Measurements from ENCODE around the gene CRIP2. TPM values are rescaled to one million over a fixed set of nuclear protein-coding genes. Genes with fewer than 3 reads are reported as not detected.

The CRIP2 gene
- polyA plus RNA-seq, 1 donor (not counting 4 experiments of a cell fraction or from before 2014, with no cell fraction given): 4.8 TPM

DNA sequence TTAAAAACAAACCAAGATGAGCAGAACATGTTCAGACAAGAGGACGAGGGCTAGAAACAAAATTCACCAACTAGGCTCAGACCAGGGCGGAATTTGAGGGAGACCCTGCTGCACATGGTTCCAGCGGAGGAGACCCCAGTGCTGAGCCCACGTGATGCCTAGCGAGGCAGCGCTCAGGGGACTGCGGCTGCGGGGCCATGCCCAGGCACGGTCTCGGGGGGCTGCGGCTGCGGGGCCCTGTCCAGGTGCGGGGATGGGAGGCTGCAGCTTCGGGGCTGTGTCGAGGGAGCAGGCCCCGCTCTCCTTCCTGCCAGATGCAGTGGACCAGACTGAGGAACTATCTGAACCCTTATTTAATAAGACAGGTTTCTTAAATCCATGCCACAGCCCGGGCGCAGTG is 12.7 kb upstream of the CRIP2 start:
- Histone ChIP-seq H3K27ac (ENCODE audit: control insufficient read depth, insufficient read depth, low read length) (no peak overlapping the region), H2AFZ (ENCODE audit: control insufficient read depth, low read length) (no peak overlapping the region), H3K4me2 (ENCODE audit: control insufficient read depth, extremely low read depth, insufficient read depth, low read depth, low read length) (no peak overlapping the region), H3K27me3 (ENCODE audit: control insufficient read depth, extremely low read depth, insufficient read depth, low read length) (no peaks in the 10 kb centered on the region), H3K79me2 (ENCODE audit: control insufficient read depth, insufficient read depth, low read length) (no peaks in the 10 kb centered on the region), H3K9me1 (ENCODE audit: control insufficient read depth, extremely low read depth, insufficient read depth, low read length) (no peaks in the 10 kb centered on the region), H3K36me3 (ENCODE audit: control insufficient read depth in 2 of 2, extremely low read depth in 1 of 2, insufficient read depth in 2 of 2, low read length in 2 of 2) (peaks cover 2 to 34% of the 10 kb centered on the region in 2 experiments), H3K9me3 (ENCODE audit: control insufficient read depth, low read depth, low read length) (no peaks in the 10 kb centered on the region), H3K4me1 (ENCODE audit: control insufficient read depth, extremely low read depth, insufficient read depth, low read length) (peaks cover 5% of the 10 kb centered on the region), H4K20me1 (ENCODE audit: control insufficient read depth, extremely low read depth, insufficient read depth, low read length) (no peaks in the 10 kb centered on the region), H3K4me3 (ENCODE audit: control insufficient read depth in 2 of 3, extremely low read depth in 1 of 3, insufficient read depth in 2 of 3, low read depth in 1 of 3, low read length in 3 of 3) (no peak overlapping the region), H3K9ac (ENCODE audit: control insufficient read depth, extremely low read depth, insufficient read depth, low read length) (no peak overlapping the region)
- dilution Hi-C loops (cut with MboI; ENCODE audit: extremely low pct_ligation_motif_present, low sequenced_read_pairs): no loop called here
- FAIRE-seq (no peak), DNase-seq (ENCODE audit: low read depth, low spot score) (no peak)
- TF ChIP-seq, protein P1, sequence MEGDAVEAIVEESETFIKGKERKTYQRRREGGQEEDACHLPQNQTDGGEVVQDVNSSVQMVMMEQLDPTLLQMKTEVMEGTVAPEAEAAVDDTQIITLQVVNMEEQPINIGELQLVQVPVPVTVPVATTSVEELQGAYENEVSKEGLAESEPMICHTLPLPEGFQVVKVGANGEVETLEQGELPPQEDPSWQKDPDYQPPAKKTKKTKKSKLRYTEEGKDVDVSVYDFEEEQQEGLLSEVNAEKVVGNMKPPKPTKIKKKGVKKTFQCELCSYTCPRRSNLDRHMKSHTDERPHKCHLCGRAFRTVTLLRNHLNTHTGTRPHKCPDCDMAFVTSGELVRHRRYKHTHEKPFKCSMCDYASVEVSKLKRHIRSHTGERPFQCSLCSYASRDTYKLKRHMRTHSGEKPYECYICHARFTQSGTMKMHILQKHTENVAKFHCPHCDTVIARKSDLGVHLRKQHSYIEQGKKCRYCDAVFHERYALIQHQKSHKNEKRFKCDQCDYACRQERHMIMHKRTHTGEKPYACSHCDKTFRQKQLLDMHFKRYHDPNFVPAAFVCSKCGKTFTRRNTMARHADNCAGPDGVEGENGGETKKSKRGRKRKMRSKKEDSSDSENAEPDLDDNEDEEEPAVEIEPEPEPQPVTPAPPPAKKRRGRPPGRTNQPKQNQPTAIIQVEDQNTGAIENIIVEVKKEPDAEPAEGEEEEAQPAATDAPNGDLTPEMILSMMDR (optimal IDR thresholded peaks at IDR 0.05 in 1 of 3, IDR thresholded peaks at IDR 0.05 in 1 of 3, conservative IDR thresholded peaks at IDR 0.05 in 1 of 3; ENCODE audit: extremely low read depth in 1 of 3, insufficient read depth in 2 of 3, low read length in 3 of 3): no peak
- TF ChIP-seq EZH2 (IDR thresholded peaks at IDR 0.05; ENCODE audit: low read length): no peak

DNA sequence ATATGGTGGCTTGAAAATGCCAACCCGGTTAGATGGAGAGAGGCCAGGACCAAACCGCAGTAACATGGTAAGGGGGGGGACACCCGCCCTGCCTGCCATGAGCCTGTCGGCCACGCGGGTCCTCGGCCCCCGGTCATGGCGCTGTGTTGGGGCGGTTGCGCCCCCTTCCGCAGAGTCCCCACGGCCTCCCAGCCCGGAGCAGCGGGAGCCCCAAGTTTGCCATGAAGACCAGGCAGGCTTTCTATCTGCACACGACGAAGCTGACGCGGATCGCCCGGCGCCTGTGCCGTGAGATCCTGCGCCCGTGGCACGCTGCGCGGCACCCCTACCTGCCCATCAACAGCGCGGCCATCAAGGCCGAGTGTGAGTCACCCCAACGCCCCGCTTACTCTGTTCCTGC is 10.1 kb upstream of the CRIP2 start:
- dilution Hi-C loops (cut with MboI; ENCODE audit: extremely low pct_ligation_motif_present, low sequenced_read_pairs): no loop called here
- H3K4me3 ChIP-seq (ENCODE audit: control insufficient read depth in 2 of 3, extremely low read depth in 1 of 3, insufficient read depth in 2 of 3, low read depth in 1 of 3, low read length in 3 of 3): no peak overlapping the region
- no peak overlapping the region for H2AFZ ChIP-seq (ENCODE audit: control insufficient read depth, low read length)
- no peak overlapping the region for H3K27ac ChIP-seq (ENCODE audit: control insufficient read depth, insufficient read depth, low read length)
- DNase-seq (ENCODE audit: low read depth, low spot score) (no peak), FAIRE-seq (no peak)
- H3K9ac ChIP-seq (ENCODE audit: control insufficient read depth, extremely low read depth, insufficient read depth, low read length): no peak overlapping the region
- TF ChIP-seq EZH2 (IDR thresholded peaks at IDR 0.05; ENCODE audit: low read length): no peak
- TF ChIP-seq, protein P1 (optimal IDR thresholded peaks at IDR 0.05 in 1 of 3, IDR thresholded peaks at IDR 0.05 in 1 of 3, conservative IDR thresholded peaks at IDR 0.05 in 1 of 3; ENCODE audit: extremely low read depth in 1 of 3, insufficient read depth in 2 of 3, low read length in 3 of 3): no peak
- peaks cover 5% of the 10 kb centered on the region for H3K4me1 ChIP-seq (ENCODE audit: control insufficient read depth, extremely low read depth, insufficient read depth, low read length)
- no peaks in the 10 kb centered on the region for H3K9me3 ChIP-seq (ENCODE audit: control insufficient read depth, low read depth, low read length)
- no peak overlapping the region for H3K4me2 ChIP-seq (ENCODE audit: control insufficient read depth, extremely low read depth, insufficient read depth, low read depth, low read length)
- no peaks in the 10 kb centered on the region for H3K79me2 ChIP-seq (ENCODE audit: control insufficient read depth, insufficient read depth, low read length)
- H3K9me1 ChIP-seq (ENCODE audit: control insufficient read depth, extremely low read depth, insufficient read depth, low read length): no peaks in the 10 kb centered on the region
- H3K36me3 ChIP-seq (ENCODE audit: control insufficient read depth in 2 of 2, extremely low read depth in 1 of 2, insufficient read depth in 2 of 2, low read length in 2 of 2): peaks cover 2 to 32% of the 10 kb centered on the region in 2 experiments
- no peaks in the 10 kb centered on the region for H4K20me1 ChIP-seq (ENCODE audit: control insufficient read depth, extremely low read depth, insufficient read depth, low read length)
- H3K27me3 ChIP-seq (ENCODE audit: control insufficient read depth, extremely low read depth, insufficient read depth, low read length): no peaks in the 10 kb centered on the region

Data from keratinocyte (primary cell).